ENCODE results near the gene B4GALT6. TPM values are rescaled to one million over a fixed set of nuclear protein-coding genes. Genes with fewer than 3 reads are reported as not detected.

Gene B4GALT6
- total RNA-seq, 1 donor from 2014 or later = 3.5 TPM

- Histone ChIP-seq H3K9me3 (no peaks in the 10 kb centered on the region), H3K27me3 (peaks cover 10% of the 10 kb centered on the region), H3K4me1 (no peaks in the 10 kb centered on the region), H3K27ac (no peak overlapping the region), H3K4me3 (no peak overlapping the region), H3K36me3 (no peaks in the 10 kb centered on the region)
- DNase-seq = no peak
- intact Hi-C loops (cut with DNase I) = no loop called here
- ATAC-seq = no peak
- no peak for TF ChIP-seq CTCF (IDR thresholded peaks at IDR 0.05)
Measured at GRCh38 chr18:31678425-31678824, 6.0 kb downstream of the B4GALT6 start.

GRCh38 chr18:31677592-31677991 lies 6.8 kb downstream of the B4GALT6 start:
- ATAC-seq = peak; percentile 65
- Histone ChIP-seq H3K27me3 (peaks cover 2% of the 10 kb centered on the region), H3K4me1 (no peaks in the 10 kb centered on the region), H3K9me3 (no peaks in the 10 kb centered on the region), H3K36me3 (no peaks in the 10 kb centered on the region), H3K27ac (no peak overlapping the region), H3K4me3 (no peak overlapping the region)
- DNase-seq = no peak
- no peak for TF ChIP-seq CTCF (IDR thresholded peaks at IDR 0.05)
- intact Hi-C loops (cut with DNase I) = no loop called here

DNA sequence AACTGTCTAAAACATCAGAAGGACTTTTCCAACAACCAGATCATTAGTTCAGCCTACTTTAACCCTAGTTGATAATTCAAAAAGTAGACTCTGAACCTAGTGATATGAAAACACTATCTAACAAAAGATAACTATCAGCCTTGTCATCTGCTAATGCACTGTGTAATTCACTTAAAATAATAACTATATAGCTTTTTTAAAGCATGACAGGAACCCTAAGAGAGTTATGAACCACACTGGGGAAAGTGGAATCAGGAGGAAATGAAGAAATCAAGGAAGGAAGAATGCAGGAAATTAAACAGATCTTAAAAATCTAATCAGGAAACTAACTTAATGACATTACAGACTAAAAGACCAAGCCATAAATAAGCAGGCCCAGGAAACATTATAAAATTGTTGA lies 9.0 kb downstream of the B4GALT6 start:
- no peak for TF ChIP-seq CTCF (IDR thresholded peaks at IDR 0.05)
- DNase-seq = no peak

GRCh38 chr18:31672628-31673135 lies 11.7 kb downstream of the B4GALT6 start:
- no peak for TF ChIP-seq CTCF (IDR thresholded peaks at IDR 0.05)
- H3K36me3 ChIP-seq = no peaks in the 10 kb centered on the region
- H3K27me3 ChIP-seq = no peaks in the 10 kb centered on the region
- ATAC-seq (no peak), DNase-seq (no peak)
- no peak overlapping the region for H3K4me3 ChIP-seq
- no peaks in the 10 kb centered on the region for H3K4me1 ChIP-seq
- no peaks in the 10 kb centered on the region for H3K9me3 ChIP-seq
- no peak overlapping the region for H3K27ac ChIP-seq
- intact Hi-C loops (cut with DNase I) = no loop called here

More for the DNA sequence above, 9.0 kb downstream of the B4GALT6 start:
- Histone ChIP-seq H3K4me3 (no peak overlapping the region), H3K4me1 (no peaks in the 10 kb centered on the region), H3K27me3 (no peaks in the 10 kb centered on the region), H3K36me3 (no peaks in the 10 kb centered on the region), H3K9me3 (no peaks in the 10 kb centered on the region), H3K27ac (no peak overlapping the region)
- intact Hi-C loops (cut with DNase I) = no loop called here
- no peak for ATAC-seq

DNA sequence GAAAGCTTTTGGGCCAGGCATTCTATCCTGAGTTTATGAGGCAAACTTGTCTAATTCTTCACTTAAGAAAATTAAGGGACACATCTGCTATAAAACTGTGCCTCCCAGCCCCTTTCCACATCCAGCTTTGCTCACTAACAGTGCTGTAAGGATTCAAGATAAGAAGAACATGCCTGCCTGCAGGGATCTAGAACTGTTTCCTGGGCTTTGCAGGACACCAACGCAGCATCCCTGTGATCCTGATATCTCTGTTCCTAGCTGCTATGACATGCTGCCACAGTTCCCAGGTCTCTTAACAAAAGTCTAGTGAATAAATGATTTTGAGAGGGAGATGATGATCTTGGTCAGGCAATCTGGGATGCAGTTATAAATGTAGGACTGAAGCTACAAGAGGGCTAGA lies 12.4 kb downstream of the B4GALT6 start:
- Histone ChIP-seq H3K27me3 (no peaks in the 10 kb centered on the region), H3K27ac (no peak overlapping the region), H3K4me3 (no peak overlapping the region), H3K4me1 (no peaks in the 10 kb centered on the region), H3K9me3 (no peaks in the 10 kb centered on the region), H3K36me3 (no peaks in the 10 kb centered on the region)
- no peak for ATAC-seq
- DNase-seq = no peak
- intact Hi-C loops (cut with DNase I) = no loop called here
- no peak for TF ChIP-seq CTCF (IDR thresholded peaks at IDR 0.05)

- intact Hi-C loops (cut with DNase I) = no loop called here
- no peak for DNase-seq
- no peaks in the 10 kb centered on the region for H3K9me3 ChIP-seq
Measured at GRCh38 chr18:31669541-31669940, 14.8 kb downstream of the B4GALT6 start.

More at GRCh38 chr18:31669541-31669940, 14.8 kb downstream of the B4GALT6 start:
- H3K27me3 ChIP-seq = no peaks in the 10 kb centered on the region
- no peaks in the 10 kb centered on the region for H3K4me1 ChIP-seq
- TF ChIP-seq CTCF (IDR thresholded peaks at IDR 0.05) = no peak
- no peak for ATAC-seq
- no peaks in the 10 kb centered on the region for H3K36me3 ChIP-seq
- H3K27ac ChIP-seq = no peak overlapping the region
- no peak overlapping the region for H3K4me3 ChIP-seq

All from upper lobe of right lung (tissue), 1 donor.